Fibroblast of villous mesenchyme (primary cell): ENCODE data around the gene AHDC1. TPM values are rescaled to one million over a fixed set of nuclear protein-coding genes. Genes with fewer than 3 reads are reported as not detected.
A peak's percentile ranks its signal among the peaks of the same experiment; 100 is the strongest.

Experiments
- DNase-seq: peaks from one replicate; pipeline ENCODE4 v3.0.0-alpha.2; 2010; ENCODE audit warnings: low read depth
- H3K4me3 ChIP-seq: 2 replicates; pipeline ENCODE4 v1.5.1; 2011; ENCODE audit warnings: low read depth, mild to moderate bottlenecking, low read length
- total RNA-seq: library from RNA; depleted of rRNA; stranded (reverse); fragments of >200 nt; gene quantifications from 2 replicates; pipeline ENCODE4 v1.2.3, GENCODE V29; 2012
- TF ChIP-seq, protein P1 (sequence below): IDR thresholded peaks from 2 replicates; pipeline ENCODE4 v1.5.1; 2012; ENCODE audit warnings: low read depth, mild to moderate bottlenecking, low read length; ENCODE audit not compliant: insufficient read depth

Gene AHDC1
- total RNA-seq, 1 donor, result 22.5 TPM

DNA sequence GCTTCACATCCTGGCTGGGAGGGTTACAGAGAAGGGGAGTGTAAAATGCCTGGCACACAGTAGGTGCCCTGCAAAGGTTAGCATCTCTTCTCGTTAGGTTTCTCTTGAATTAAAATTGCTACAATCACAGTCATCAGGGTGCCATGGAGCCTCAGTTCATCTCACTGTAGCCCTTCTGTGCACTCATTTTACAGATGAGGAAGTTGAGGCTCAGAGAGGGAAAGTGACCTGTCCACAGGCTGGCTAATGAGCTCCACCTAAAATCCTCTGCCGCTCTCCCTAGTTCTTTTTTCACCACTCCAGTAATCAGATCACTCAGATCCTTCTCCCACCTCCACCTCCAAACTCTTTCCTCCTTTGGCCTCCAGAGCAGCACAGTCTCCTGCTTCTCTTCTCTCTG is 13.5 kb upstream of the AHDC1 start:
- no peak overlapping the region for H3K4me3 ChIP-seq
- no peak for DNase-seq
- TF ChIP-seq, protein P1, sequence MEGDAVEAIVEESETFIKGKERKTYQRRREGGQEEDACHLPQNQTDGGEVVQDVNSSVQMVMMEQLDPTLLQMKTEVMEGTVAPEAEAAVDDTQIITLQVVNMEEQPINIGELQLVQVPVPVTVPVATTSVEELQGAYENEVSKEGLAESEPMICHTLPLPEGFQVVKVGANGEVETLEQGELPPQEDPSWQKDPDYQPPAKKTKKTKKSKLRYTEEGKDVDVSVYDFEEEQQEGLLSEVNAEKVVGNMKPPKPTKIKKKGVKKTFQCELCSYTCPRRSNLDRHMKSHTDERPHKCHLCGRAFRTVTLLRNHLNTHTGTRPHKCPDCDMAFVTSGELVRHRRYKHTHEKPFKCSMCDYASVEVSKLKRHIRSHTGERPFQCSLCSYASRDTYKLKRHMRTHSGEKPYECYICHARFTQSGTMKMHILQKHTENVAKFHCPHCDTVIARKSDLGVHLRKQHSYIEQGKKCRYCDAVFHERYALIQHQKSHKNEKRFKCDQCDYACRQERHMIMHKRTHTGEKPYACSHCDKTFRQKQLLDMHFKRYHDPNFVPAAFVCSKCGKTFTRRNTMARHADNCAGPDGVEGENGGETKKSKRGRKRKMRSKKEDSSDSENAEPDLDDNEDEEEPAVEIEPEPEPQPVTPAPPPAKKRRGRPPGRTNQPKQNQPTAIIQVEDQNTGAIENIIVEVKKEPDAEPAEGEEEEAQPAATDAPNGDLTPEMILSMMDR, result no peak

DNA sequence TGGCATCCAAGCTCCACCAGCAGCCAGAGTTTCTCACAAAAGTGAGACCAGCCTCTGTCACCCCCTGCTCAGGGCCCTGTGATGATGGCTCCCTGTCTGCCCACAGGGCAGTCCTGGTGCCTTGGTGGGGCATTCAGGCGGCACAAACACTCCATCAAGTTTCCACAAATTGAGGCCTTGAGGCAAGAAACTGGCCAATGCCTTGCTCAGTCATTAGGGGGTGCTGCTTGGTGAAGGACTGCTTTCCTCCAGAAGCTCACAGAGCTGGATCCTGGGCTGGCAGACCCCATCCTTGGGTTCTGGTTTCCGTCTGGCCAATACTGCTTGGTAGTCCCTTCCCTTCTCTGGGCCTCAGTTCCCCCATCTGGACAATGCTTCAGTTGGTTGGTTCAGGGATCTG is 12.5 kb upstream of the AHDC1 start:
- TF ChIP-seq, protein P1, result peak; percentile 34
- no peak for DNase-seq
- H3K4me3 ChIP-seq, result no peak overlapping the region

DNA sequence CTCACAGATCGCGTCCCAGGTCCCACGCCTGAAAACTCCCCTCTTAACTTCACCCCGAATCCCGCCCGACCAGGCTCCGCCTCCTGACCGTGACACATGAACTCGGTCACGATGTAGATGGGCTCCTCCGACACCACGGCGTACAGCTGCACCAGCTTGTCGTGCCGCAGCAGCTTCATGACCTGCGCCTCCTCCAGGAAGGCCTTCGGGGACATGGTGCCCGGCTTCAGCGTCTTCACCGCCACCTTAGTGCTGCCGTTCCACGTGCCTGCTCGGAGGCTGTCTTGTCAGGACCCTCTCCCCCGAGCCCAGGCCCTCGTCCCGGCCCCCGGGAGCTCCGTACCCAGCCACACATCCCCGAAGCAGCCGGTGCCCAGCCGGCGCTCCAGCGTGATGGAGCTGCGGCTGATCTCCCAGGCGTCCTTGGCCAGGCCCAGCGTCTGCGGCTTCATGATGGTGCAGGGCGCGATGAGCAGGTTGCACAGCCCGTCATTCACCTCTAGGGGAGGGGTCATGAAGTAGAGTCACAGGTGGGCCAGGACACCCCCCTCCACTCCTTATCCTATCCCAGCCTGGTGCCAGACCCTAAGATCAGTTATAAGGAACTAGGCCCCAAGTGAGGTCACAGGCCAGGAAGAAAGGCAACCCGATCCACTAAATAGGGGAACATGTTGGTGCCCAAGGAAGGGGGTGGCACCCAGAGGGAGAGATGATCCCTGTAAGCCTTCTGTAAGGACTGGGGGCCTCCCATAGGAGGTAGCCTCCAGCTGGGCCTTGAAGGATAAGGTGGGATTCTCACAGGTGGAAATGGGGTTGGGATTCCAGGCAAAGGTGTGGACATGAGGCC is 11.6 kb upstream of the AHDC1 start:
- TF ChIP-seq, protein P1, result no peak
- no peak overlapping the region for H3K4me3 ChIP-seq
- no peak for DNase-seq

DNA sequence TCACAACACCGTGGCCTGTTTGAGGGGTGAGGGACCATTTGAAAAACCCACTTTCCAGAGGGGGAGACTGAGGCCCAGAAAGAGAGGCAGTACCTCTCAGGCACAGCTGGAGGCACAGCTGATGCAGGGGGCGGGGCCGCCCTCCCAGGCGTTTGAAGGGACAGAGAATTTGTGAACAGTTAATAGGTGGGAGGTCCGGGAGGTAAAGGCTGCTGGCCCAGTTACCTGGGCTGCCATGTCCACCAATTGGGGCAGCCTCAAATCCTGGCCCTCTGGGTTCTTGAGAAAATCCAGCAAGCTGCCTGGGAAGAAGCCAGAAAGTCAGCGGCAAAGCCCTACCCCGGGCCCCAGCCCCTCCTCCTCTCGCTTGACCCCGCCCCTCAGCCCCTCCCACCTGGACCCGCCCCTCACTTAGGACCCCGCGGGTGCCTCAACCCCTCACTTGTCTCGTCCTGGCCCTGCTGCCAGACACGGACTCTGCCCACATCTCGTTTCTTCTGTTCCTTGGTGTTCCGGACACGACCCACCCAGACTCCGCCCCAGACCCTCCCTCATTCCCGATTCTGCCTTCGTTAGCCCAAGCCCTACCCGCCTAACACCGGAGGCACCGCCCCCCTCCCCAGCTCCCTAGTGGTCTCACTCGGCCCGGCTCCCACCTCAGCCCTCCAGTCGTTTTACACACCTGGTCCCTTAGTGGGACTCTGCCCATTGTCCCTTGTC is 10.8 kb upstream of the AHDC1 start:
- DNase-seq, result no peak

DNA sequence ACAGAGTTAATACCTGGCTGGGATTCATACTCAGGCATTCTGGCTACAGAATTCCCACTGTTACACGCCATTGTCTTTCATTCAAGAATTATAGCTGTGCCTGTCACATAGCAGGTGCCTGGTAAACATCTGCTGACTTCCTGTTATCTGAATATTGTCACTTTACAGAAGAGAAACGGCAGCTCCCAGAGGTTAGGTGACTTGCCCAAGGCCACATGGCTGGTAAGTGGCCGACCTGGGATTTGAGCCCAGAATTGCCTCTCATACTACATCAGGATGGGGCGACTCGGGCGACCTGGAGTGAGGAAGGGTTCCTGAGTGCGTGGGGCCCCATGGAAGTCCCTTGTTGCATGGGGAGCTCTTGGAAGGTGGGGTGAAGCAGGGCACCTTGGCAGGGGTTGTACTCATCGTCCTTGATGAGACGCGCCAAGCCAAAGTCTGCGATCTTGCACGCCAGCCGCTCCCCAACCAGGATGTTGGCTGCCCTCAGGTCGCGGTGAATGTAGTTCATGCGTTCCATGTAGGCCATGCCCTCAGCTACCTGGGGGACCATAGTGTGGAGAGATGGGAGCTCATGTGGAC is 10.2 kb upstream of the AHDC1 start:
- DNase-seq, result no peak
- H3K4me3 ChIP-seq, result no peak overlapping the region
- TF ChIP-seq, protein P1, result no peak

More for the DNA sequence above, 10.8 kb upstream of the AHDC1 start:
- TF ChIP-seq, protein P1, result no peak
- H3K4me3 ChIP-seq, result no peak overlapping the region

DNA sequence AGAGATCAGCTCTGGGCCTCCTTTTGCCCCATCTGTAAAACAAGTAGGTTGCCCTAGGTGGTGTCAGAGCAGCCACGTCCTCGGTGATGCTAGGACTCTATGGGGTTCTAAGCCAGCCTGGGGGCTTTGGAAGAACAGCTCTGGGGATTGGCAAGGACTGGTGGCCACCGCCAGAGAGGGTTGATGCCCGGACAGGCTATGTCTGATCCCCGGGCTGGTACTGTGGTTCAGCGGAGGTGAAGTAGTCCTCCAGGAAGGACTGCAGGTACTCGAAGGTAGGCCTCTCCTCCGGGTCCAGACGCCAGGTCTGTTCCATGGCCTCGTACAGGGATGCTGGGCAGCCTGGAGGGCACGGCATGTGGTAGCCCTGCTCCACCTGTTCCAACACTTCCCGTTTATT is 8.8 kb upstream of the AHDC1 start:
- no peak for DNase-seq
- no peak overlapping the region for H3K4me3 ChIP-seq
- TF ChIP-seq, protein P1, result no peak
